Left renal pelvis (tissue), 4 donors: ENCODE measurements around the gene PTGS2. TPM values are rescaled to one million over a fixed set of nuclear protein-coding genes. Genes with fewer than 3 reads are reported as not detected.

Experiments
- DNase-seq, 4 donors: peaks; one replicate each; pipeline ENCODE4 v3.0.0-alpha.2; 2013; ENCODE audit warnings: low read depth in 4 of 4, low spot score in 3 of 4
- polyA plus RNA-seq, 4 donors: library from polyadenylated mRNA; unstranded; fragments of 120-200 nt; gene quantifications; one replicate each; pipeline ENCODE4 v1.2.1, GENCODE V29; 2013; ENCODE audit not compliant: insufficient read length in 4 of 4

PTGS2 gene
- polyA plus RNA-seq, 4 donors, result 0.93 to 6.8 (median 1.6) TPM

DNA sequence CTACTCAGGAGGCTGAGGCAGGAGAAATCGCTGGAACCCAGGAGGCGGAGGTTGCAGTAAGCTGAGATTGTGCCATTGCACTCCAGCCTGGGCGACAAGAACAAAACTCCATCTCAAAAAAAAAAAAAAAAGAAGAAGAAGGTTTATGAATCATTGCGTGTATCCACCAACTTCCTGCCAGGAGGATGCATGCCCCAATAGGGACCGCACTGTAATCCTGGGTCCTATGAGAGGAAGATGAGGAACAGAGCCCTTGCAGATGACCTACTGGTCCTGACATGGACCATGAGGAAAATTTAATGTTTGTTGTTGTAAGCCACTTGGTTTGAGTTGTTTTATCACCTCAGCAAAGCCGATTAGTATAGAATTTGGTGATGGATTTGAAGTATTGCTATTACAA is 56.7 kb downstream of the PTGS2 start:
- DNase-seq, result no peak

Other genes starting within 250 kb of the PTGS2 start
- under 1 TPM in 3 of 4 donors, not detected in 1; 0.27 to 0.76 (median 0.34) TPM for gene PDC, start 219.3 kb downstream of the PTGS2 start, polyA plus RNA-seq
- 10 to 100 TPM in 3 of 4 donors, 1 to 10 TPM in 1; 7.4 to 14.0 (median 11.5) TPM for gene PLA2G4A, start 148.5 kb upstream of the PTGS2 start, polyA plus RNA-seq